CD4-positive, CD25-positive, alpha-beta regulatory T cell (primary cell): ENCODE data around the gene NUP93. TPM values are rescaled to one million over a fixed set of nuclear protein-coding genes. Genes with fewer than 3 reads are reported as not detected.
"Not testable (repeated sequence)": the region's sequence is repeated elsewhere in the genome, so short reads cannot be mapped to it uniquely, and the experiment has no call there.

Source experiments
- ATAC-seq, 2 donors: fragments of 150-1000 bp; cut with Tn5 transposase; one replicate each; pipeline ENCODE4 v1.10.0; 2021; ENCODE audit warnings: low read depth in 2 of 2, moderate number of reproducible peaks in 2 of 2, moderate library complexity in 1 of 2
- DNase-seq, 3 donors: peaks; one replicate each; pipeline versions ENCODE4 v3.0.0 to v3.0.0-alpha.2; 2012 to 2022; ENCODE audit warnings: mixed read lengths in 1 of 3
- H3K27ac ChIP-seq: one replicate; pipeline ENCODE4 v1.7.0; 2013; ENCODE audit warnings: mild to moderate bottlenecking, low read length; ENCODE audit not compliant: insufficient read depth, poor library complexity, severe bottlenecking
- H3K27me3 ChIP-seq: one replicate; pipeline ENCODE4 v1.7.0; 2013; ENCODE audit warnings: low read length; ENCODE audit not compliant: control insufficient read depth, insufficient read depth
- H3K36me3 ChIP-seq: one replicate; pipeline ENCODE4 v1.7.0; 2013; ENCODE audit warnings: mild to moderate bottlenecking, low read length, moderate library complexity; ENCODE audit not compliant: control insufficient read depth, insufficient read depth
- H3K4me1 ChIP-seq: 2 replicates; pipeline ENCODE4 v1.7.0; 2013; ENCODE audit warnings: mild to moderate bottlenecking, low read length; ENCODE audit not compliant: insufficient read depth, control insufficient read depth, poor library complexity, severe bottlenecking
- H3K4me3 ChIP-seq: one replicate; pipeline ENCODE4 v1.7.0; 2013; ENCODE audit warnings: low read depth, mild to moderate bottlenecking, low read length, moderate library complexity
- H3K9me3 ChIP-seq, 2 experiments: 1 replicate in 1 of 2; 2 replicates in 1 of 2; pipeline ENCODE4 v1.7.0; 2013; ENCODE audit warnings: low read length in 2 of 2, mild to moderate bottlenecking in 1 of 2, moderate library complexity in 1 of 2; ENCODE audit not compliant: control insufficient read depth in 2 of 2
- H3K27ac Mint-ChIP-seq, 3 donors: one replicate each; pipeline ENCODE4 v1.8.0; 2020 to 2022; ENCODE audit warnings: mild to moderate bottlenecking in 3 of 3, mixed read lengths in 3 of 3, moderate library complexity in 2 of 3
- H3K27me3 Mint-ChIP-seq: one replicate; pipeline ENCODE4 v1.8.0; 2022; ENCODE audit warnings: mild to moderate bottlenecking, mixed read lengths
- H3K36me3 Mint-ChIP-seq: one replicate; pipeline ENCODE4 v1.8.0; 2020; ENCODE audit warnings: mixed read lengths
- H3K4me1 Mint-ChIP-seq, 4 donors: one replicate each; pipeline ENCODE4 v1.8.0; 2020 to 2022; ENCODE audit warnings: mixed read lengths in 4 of 4, mild to moderate bottlenecking in 1 of 4
- H3K4me3 Mint-ChIP-seq, 4 donors: one replicate each; pipeline ENCODE4 v1.8.0; 2020 to 2022; ENCODE audit warnings: mild to moderate bottlenecking in 4 of 4, mixed read lengths in 4 of 4, moderate library complexity in 3 of 4
- H3K9me3 Mint-ChIP-seq, 7 donors: one replicate each; pipeline ENCODE4 v1.8.0; 2020 to 2022; ENCODE audit warnings: mixed read lengths in 7 of 7, mild to moderate bottlenecking in 3 of 7, moderate library complexity in 2 of 7
- polyA plus RNA-seq, 4 donors: library from polyadenylated mRNA; unstranded; fragments of 300-500 nt; fragmentation: Illumina TruSeq; gene quantifications; one replicate each; pipeline ENCODE4 v1.2.3, GENCODE V29; 2021
- total RNA-seq: library from RNA; stranded (reverse); gene quantifications from one replicate; pipeline ENCODE4 v1.2.3, GENCODE V29; 2022

NUP93 gene
- total and polyA plus RNA-seq, 5 donors from 2014 or later = 55.0 to 92.7 (median 77.8) TPM

- peak overlapping the region in 2 of 3 donors; percentile 11 to 28 for H3K27ac Mint-ChIP-seq
- H3K4me1 Mint-ChIP-seq = peaks cover 0 to 47% (median 26%) of the 10 kb centered on the region in 4 donors
- no peaks in the 10 kb centered on the region for H3K9me3 Mint-ChIP-seq
- no peak overlapping the region for H3K4me3 ChIP-seq
- H3K27me3 Mint-ChIP-seq = no peaks in the 10 kb centered on the region
- no peaks in the 10 kb centered on the region for H3K9me3 ChIP-seq
- no peak overlapping the region for H3K4me3 Mint-ChIP-seq
- peaks cover 19% of the 10 kb centered on the region for H3K4me1 ChIP-seq
- no peaks in the 10 kb centered on the region for H3K36me3 ChIP-seq
- peaks cover 5% of the 10 kb centered on the region for H3K36me3 Mint-ChIP-seq
- no peak overlapping the region for H3K27ac ChIP-seq
- DNase-seq (no peak), ATAC-seq (no peak)
- H3K27me3 ChIP-seq = no peaks in the 10 kb centered on the region
These were observed 18.1 kb upstream of the NUP93 start for GRCh38 chr16:56711862-56712261.

- Mint-ChIP-seq H3K27me3 (peaks cover 3% of the 10 kb centered on the region), H3K4me3 (no peak overlapping the region), H3K36me3 (peaks cover 5% of the 10 kb centered on the region), H3K9me3 (no peaks in the 10 kb centered on the region), H3K4me1 (peaks cover 0 to 32% (median 19%) of the 10 kb centered on the region in 4 donors), H3K27ac (no peak overlapping the region)
- Histone ChIP-seq H3K4me1 (peaks cover 11% of the 10 kb centered on the region), H3K9me3 (no peaks in the 10 kb centered on the region), H3K4me3 (no peak overlapping the region), H3K27me3 (no peaks in the 10 kb centered on the region), H3K27ac (no peak overlapping the region), H3K36me3 (no peaks in the 10 kb centered on the region)
- ATAC-seq (no peak), DNase-seq (no peak)
These were observed 16.1 kb upstream of the NUP93 start for GRCh38 chr16:56713794-56714193.

DNA sequence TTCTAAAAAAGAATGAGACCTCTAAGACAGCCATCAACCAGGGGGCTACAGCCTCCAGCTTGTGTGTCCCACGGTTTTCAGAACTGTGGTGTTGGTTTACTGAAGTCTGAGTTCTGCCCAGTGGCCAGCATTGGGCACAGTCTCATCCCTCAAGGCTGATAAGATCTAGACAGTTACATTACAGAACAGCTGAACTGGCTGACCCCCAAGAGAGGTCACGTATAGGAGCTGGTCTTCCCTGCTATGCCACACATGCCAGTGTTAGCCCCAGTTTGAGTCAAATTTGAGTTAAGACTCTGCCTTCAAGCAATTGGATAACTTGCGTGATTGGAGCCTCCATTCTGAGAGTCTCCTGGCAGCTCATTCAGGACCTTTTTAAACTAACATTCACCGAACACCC is 14.8 kb upstream of the NUP93 start:
- ATAC-seq (no peak), DNase-seq (no peak)
- Histone ChIP-seq H3K36me3 (no peaks in the 10 kb centered on the region), H3K4me1 (no peaks in the 10 kb centered on the region), H3K4me3 (no peak overlapping the region), H3K9me3 (no peaks in the 10 kb centered on the region), H3K27me3 (no peaks in the 10 kb centered on the region), H3K27ac (no peak overlapping the region)
- H3K9me3 Mint-ChIP-seq = no peaks in the 10 kb centered on the region
- H3K4me1 Mint-ChIP-seq = peaks cover 0 to 19% (median 7%) of the 10 kb centered on the region in 4 donors
- H3K27me3 Mint-ChIP-seq = peaks cover 10% of the 10 kb centered on the region
- peaks cover 5% of the 10 kb centered on the region for H3K36me3 Mint-ChIP-seq
- H3K27ac Mint-ChIP-seq = no peak overlapping the region
- peak overlapping the region in 1 of 4 donors; percentile 27 for H3K4me3 Mint-ChIP-seq

DNA sequence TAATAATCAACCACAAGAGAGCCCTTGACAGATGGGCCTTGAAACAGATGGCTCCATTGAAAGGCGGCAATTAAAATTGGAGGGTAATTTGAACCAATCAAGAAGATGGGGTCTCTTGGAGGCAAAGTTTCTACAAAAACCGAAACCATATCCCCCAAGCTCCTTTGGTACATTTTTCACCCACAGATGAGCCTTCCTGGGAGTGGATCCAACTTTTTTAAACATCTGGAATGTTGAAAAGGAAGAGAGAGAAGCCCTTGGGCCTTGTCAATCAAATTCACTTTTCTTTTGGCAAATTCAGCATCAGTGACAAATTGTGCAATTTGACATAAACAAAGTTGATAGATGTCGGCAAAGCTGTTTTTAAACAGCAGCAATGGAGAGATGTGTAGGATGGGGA is 13.2 kb upstream of the NUP93 start:
- Mint-ChIP-seq H3K27ac (no peak overlapping the region), H3K4me1 (peaks cover 0 to 5% (median 0%) of the 10 kb centered on the region in 4 donors), H3K4me3 (no peak overlapping the region), H3K9me3 (no peaks in the 10 kb centered on the region), H3K27me3 (peaks cover 10% of the 10 kb centered on the region), H3K36me3 (no peaks in the 10 kb centered on the region)
- Histone ChIP-seq H3K4me3 (no peak overlapping the region), H3K27me3 (no peaks in the 10 kb centered on the region), H3K36me3 (no peaks in the 10 kb centered on the region), H3K9me3 (no peaks in the 10 kb centered on the region), H3K4me1 (no peaks in the 10 kb centered on the region), H3K27ac (no peak overlapping the region)
- DNase-seq = no peak
- no peak for ATAC-seq

DNA sequence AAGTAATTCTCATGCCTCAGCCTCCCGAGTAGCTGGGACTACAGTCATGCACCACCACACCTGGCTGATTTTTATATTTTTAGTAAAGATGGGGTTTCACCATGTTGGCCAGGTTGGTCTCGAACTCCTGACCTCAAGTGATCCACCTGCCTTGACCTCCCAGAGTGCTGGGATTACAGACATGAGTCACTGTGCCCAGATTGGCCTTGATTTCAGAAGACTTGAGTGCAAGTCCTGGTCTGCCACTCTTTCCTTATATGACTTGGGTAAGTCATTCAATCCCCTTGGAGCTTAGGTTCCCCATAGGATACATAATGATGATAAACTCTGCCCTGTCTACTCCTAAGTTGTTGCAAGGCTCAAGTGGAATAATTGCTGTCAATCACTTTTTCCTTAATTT is 12.4 kb upstream of the NUP93 start:
- not testable (repeated sequence) for H3K9me3 Mint-ChIP-seq, ATAC-seq, H3K27ac Mint-ChIP-seq, H3K27me3 ChIP-seq, H3K4me1 Mint-ChIP-seq, H3K36me3 ChIP-seq, H3K4me3 Mint-ChIP-seq, H3K4me1 ChIP-seq, DNase-seq, H3K27ac ChIP-seq, H3K9me3 ChIP-seq, H3K36me3 Mint-ChIP-seq, H3K4me3 ChIP-seq
- peaks cover 10% of the 10 kb centered on the region for H3K27me3 Mint-ChIP-seq

- Mint-ChIP-seq H3K4me3 (no peak overlapping the region), H3K27me3 (peaks cover 20% of the 10 kb centered on the region), H3K27ac (no peak overlapping the region), H3K36me3 (peaks cover 3% of the 10 kb centered on the region), H3K4me1 (peaks cover 4 to 7% (median 5%) of the 10 kb centered on the region in 4 donors), H3K9me3 (peaks cover 0 to 2% (median 0%) of the 10 kb centered on the region in 7 donors)
- Histone ChIP-seq H3K9me3 (no peaks in the 10 kb centered on the region), H3K27me3 (peaks cover 3% of the 10 kb centered on the region), H3K36me3 (no peaks in the 10 kb centered on the region), H3K27ac (no peak overlapping the region), H3K4me1 (no peaks in the 10 kb centered on the region), H3K4me3 (no peak overlapping the region)
- no peak for ATAC-seq
- no peak for DNase-seq
These were observed 7.6 kb upstream of the NUP93 start for GRCh38 chr16:56722200-56722842.

- Mint-ChIP-seq H3K27ac (no peak overlapping the region), H3K27me3 (peaks cover 13% of the 10 kb centered on the region), H3K9me3 (peaks cover 0 to 2% (median 0%) of the 10 kb centered on the region in 7 donors), H3K36me3 (peaks cover 3% of the 10 kb centered on the region), H3K4me1 (peaks cover 4 to 22% (median 12%) of the 10 kb centered on the region in 4 donors), H3K4me3 (no peak overlapping the region)
- Histone ChIP-seq H3K27ac (no peak overlapping the region), H3K27me3 (peaks cover 3% of the 10 kb centered on the region), H3K4me3 (no peak overlapping the region), H3K4me1 (peaks cover 5% of the 10 kb centered on the region), H3K9me3 (no peaks in the 10 kb centered on the region), H3K36me3 (no peaks in the 10 kb centered on the region)
- no peak for DNase-seq
- ATAC-seq = no peak
These were observed 5.7 kb upstream of the NUP93 start for GRCh38 chr16:56724191-56724590.

DNA sequence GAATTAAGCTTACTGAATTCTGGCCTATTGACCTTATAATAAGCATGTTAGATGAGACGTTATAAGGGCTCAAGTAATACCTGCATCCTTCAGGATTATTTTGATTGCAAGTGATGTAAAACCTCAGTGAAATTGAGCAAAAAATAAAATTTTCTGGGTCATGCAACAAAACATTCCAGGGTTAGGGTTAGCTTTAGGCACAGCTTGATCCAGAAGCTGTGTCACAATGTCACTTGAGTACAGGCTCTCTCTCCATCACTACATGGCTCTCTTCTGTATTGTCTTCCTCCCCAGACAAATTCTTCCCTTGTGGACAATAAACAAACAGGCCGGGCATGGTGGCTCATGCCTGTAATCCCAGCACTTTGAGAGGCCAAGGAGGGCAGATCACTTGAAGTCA is 3.6 kb upstream of the NUP93 start:
- Histone ChIP-seq H3K36me3 (no peaks in the 10 kb centered on the region), H3K27ac (no peak overlapping the region), H3K4me3 (no peak overlapping the region), H3K9me3 (no peaks in the 10 kb centered on the region), H3K4me1 (peaks cover 18% of the 10 kb centered on the region), H3K27me3 (peaks cover 3% of the 10 kb centered on the region)
- peaks cover 9% of the 10 kb centered on the region for H3K27me3 Mint-ChIP-seq
- DNase-seq (no peak), ATAC-seq (no peak)
- no peak overlapping the region for H3K27ac Mint-ChIP-seq
- H3K4me1 Mint-ChIP-seq = peaks cover 9 to 35% (median 19%) of the 10 kb centered on the region in 4 donors
- peaks cover 3% of the 10 kb centered on the region for H3K36me3 Mint-ChIP-seq
- peak overlapping the region in 2 of 4 donors; percentile 10 to 13 for H3K4me3 Mint-ChIP-seq
- H3K9me3 Mint-ChIP-seq = peaks cover 0 to 2% (median 0%) of the 10 kb centered on the region in 7 donors
